ENCODE results near the gene LPIN1. TPM values are rescaled to one million over a fixed set of nuclear protein-coding genes. Genes with fewer than 3 reads are reported as not detected.

LPIN1 gene
- total RNA-seq, 1 experiment from 2014 or later = 4.4 TPM

DNA sequence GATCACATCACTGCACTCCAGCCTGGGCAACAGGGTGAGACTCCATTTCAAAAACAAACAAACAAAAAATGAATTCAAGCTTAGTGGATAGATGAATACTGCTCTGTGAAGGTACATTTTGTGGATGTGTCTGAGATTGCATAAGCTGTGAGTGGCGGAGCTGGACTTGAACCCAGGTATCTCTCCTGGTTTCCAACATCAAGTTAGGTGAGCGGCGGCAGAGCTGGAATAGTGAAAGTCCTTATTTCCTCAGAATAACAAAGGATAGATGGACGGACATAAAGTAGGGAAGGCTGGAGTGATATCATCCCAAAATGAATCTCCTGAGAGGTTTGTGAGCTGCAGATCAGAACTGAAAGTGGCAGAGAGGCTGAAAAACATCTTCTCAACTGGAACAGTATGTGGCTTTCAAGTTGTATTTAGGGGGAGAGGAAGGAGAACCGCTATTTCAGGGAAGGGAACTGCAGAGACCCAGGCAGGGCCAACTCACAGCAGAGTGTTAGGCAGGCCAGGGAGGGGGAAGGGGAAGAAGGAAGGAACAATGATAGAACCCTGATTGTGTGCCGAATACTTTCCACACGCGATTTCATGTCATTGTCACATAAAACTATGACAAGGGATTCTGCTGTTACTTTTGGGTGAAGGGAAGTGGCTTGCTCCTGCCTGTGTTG is 106.2 kb downstream of the LPIN1 start:
- Histone ChIP-seq H3K4me1 (ENCODE audit: insufficient read depth, low read length) (peaks cover 4% of the 10 kb centered on the region; the same call in 1 of the 2 replicates), H3K79me2 (ENCODE audit: insufficient read depth, low read length) (no peaks in the 10 kb centered on the region), H3K9ac (ENCODE audit: extremely low read depth, insufficient read length, low read length) (no peak overlapping the region), H2BK15ac (ENCODE audit: low read depth, low read length) (no peak overlapping the region), H2AK5ac (ENCODE audit: insufficient read length, low read length) (no peak overlapping the region), H3K27ac (ENCODE audit: insufficient read length, low read depth, low read length) (no peak overlapping the region), H3K9me3 (ENCODE audit: control insufficient read depth, low read depth, low read length) (peaks cover 3% of the 10 kb centered on the region), H2AFZ (ENCODE audit: low read length) (no peak overlapping the region), H3K27me3 (ENCODE audit: insufficient read depth, low read length) (no peaks in the 10 kb centered on the region), H2BK120ac (ENCODE audit: low read depth, low read length, poor library complexity, severe bottlenecking) (no peak overlapping the region), H2BK20ac (ENCODE audit: low read depth, low read length, poor library complexity, severe bottlenecking) (no peak overlapping the region), H3K23ac (ENCODE audit: insufficient read length, low read depth, low read length) (no peak overlapping the region), H2BK5ac (ENCODE audit: insufficient read length, low read length) (no peak overlapping the region), H2BK12ac (ENCODE audit: insufficient read length, low read depth, low read length) (no peak overlapping the region), H4K20me1 (ENCODE audit: control insufficient read depth, insufficient read depth, insufficient read length) (no peaks in the 10 kb centered on the region), H3K18ac (ENCODE audit: insufficient read length, low read depth, low read length) (no peak overlapping the region), H3K4ac (ENCODE audit: low read depth, low read length) (no peak overlapping the region), H4K5ac (ENCODE audit: insufficient read length, low read depth, low read length) (no peak overlapping the region), H3K23me2 (ENCODE audit: insufficient read length, low read depth, low read length, poor library complexity, severe bottlenecking) (no peaks in the 10 kb centered on the region), H3K4me2 (ENCODE audit: insufficient read depth, insufficient read length, low read length) (no peak overlapping the region), H3K79me1 (ENCODE audit: insufficient read depth, low read depth, low read length, poor library complexity, severe bottlenecking) (no peaks in the 10 kb centered on the region), H3T11ph (ENCODE audit: low read length) (no peak overlapping the region), H3K14ac (ENCODE audit: insufficient read depth, low read length) (no peak overlapping the region), H4K91ac (ENCODE audit: insufficient read length, low read depth, low read length) (no peak overlapping the region), H3K56ac (ENCODE audit: insufficient read length, low read depth, low read length) (no peak overlapping the region), H4K8ac (replicated peaks; ENCODE audit: insufficient read length, low read depth, low read length) (no peak overlapping the region)
- H3K27me3 Mint-ChIP-seq (ENCODE audit: low read depth) = peaks cover 6% of the 10 kb centered on the region
- H3K36me3 Mint-ChIP-seq (ENCODE audit: insufficient read depth in 1 of 3, low read depth in 3 of 3) = peaks cover 16 to 22% (median 16%) of the 10 kb centered on the region in 3 experiments
- peaks cover 18 to 38% of the 10 kb centered on the region in 2 experiments for H3K9me3 Mint-ChIP-seq
- no peak for DNase-seq
- no CpG with 5 or more reads among the region's 8 CpGs for WGBS (ENCODE audit: extremely low coverage, insufficient read length, low lambda C conversion rate)
- TF ChIP-seq CTCF (conservative IDR thresholded peaks at IDR 0.05) = no peak
- no peak overlapping the region; a peak in 1 of 7 replicates for H3K27ac Mint-ChIP-seq
- no peak overlapping the region for H3K4me3 Mint-ChIP-seq
- H3K4me1 Mint-ChIP-seq = peaks cover 9 to 10% of the 10 kb centered on the region in 2 experiments; a peak in 3 of 4 replicates

Measured in H9 (cell line).